Ureter (tissue), 1 donor: ENCODE measurements around the gene VPS4A. TPM values are rescaled to one million over a fixed set of nuclear protein-coding genes. Genes with fewer than 3 reads are reported as not detected.

Experiments
- DNase-seq: peaks from one replicate; pipeline ENCODE4 v3.0.0-alpha.2; 2020; ENCODE audit warnings: low spot score
- total RNA-seq: library from RNA; stranded (reverse); gene quantifications from one replicate; pipeline ENCODE4 v1.2.4, GENCODE V29; 2023
- donor health status: DM: yes; HTN: yes; CAD: no.

Gene VPS4A
- total RNA-seq, 1 donor from 2014 or later, result 30.8 TPM

- DNase-seq, result no peak
Measured at GRCh38 chr16:69307091-69307490, 4.1 kb upstream of the VPS4A start.

- no peak for DNase-seq
Measured at GRCh38 chr16:69307856-69308255, 3.3 kb upstream of the VPS4A start.

DNA sequence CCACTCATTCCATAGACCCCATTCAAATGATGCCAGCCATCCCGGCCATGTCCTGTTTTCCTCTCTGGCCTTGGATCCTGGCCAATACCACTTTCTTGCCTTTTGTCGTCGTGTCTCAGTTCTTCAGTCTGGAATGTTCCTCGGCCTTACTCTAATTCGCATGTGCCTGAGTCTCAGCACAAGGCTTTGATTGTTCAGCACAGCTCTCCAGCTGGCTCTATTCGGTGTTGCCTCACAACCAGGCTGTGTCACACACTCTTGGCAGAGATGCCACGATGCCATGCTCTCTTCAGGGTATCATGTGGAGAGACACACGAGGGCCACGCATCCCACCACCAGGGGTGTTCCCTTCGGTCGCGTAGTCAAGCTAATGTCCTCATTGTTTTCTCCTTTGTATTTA, 1.8 kb upstream of the VPS4A start:
- DNase-seq, result no peak

DNA sequence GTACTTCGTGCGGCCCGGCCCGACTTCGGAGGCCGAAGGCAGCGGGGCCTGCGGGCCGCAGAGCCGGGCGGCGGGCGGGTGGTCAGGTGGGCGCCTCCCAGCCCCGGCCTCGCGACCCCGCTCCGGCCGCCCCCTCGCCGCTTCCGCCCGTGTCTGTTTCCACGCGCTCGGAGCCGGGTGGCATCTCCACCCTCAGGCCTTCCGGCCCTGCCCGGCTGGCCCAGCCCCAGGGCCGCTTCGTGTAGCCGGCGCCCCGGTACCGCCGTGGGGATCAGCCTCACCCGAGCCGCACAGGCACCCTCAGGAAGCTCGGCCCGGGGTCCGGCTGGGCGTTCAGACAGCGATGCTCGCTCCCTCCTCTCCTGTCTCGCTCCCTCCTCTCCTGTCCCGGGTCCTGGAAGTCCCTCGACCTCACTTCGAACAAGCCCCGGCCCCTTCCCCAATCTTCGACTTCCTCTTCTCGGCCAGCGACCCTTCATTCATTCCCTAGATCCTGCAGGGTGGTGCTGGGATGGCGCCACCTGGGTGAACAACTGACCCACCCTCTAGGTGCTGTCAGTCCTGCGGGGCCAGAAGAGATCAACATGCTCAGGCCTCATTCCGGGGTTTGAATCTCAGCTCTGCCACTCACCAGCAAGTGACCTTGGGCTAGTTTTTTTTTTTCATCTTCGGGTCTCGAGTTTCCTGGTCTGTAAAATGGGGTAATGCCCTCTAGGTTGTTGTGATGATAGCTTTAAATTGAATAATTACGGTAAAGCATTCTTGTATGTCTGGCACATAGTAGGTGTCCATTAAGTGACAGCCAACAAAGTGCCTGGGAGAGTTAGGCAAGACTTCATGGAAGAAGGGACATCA, 610 bp downstream of the VPS4A start:
- DNase-seq, result no peak

- no peak for DNase-seq
Measured at GRCh38 chr16:69313469-69313868, 2.3 kb downstream of the VPS4A start.

DNA sequence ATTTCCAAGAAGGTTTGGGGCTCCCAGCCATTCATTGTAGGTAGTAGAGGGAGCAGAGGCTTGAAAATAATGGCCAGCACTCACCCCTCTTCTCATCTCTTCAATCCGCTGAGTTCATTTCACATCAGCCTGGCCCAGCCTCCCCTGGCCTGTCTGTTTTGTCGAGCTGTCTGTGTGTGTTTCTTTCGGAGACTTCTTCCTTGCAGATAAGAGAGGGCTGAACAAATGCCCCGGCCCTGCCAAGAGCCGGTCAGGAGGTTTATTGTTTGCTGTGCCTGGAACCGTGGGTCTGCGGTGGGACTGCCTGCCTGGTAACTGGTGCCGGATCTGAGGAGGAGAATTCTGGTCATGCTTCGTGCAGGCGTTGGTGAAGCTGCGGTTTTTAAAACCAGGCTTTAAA, 3.4 kb downstream of the VPS4A start:
- DNase-seq, result no peak

- DNase-seq, result no peak
Measured at GRCh38 chr16:69315486-69316311, 4.5 kb downstream of the VPS4A start.

DNA sequence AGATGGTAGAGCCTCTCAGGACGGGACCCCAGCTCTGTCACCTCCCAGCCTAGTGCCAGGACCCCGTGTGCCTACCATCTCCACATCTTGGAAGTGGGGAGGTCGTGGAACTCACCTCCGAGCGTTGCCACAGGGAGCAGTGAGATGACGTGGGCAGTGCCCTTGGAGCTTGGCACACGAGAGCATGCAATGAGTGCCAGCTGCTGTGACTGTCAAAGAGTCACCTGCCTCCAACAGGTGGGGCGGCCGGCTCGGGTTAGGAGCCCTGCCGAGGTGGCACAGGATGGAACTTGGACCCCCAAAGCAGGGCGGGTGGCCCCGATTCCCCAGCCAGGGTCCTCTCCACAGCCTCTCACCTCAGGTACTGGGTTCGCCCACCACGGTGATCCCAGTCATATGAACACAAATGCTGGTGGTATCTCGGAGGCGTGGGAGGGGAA, 5.5 kb downstream of the VPS4A start:
- no peak for DNase-seq

DNA sequence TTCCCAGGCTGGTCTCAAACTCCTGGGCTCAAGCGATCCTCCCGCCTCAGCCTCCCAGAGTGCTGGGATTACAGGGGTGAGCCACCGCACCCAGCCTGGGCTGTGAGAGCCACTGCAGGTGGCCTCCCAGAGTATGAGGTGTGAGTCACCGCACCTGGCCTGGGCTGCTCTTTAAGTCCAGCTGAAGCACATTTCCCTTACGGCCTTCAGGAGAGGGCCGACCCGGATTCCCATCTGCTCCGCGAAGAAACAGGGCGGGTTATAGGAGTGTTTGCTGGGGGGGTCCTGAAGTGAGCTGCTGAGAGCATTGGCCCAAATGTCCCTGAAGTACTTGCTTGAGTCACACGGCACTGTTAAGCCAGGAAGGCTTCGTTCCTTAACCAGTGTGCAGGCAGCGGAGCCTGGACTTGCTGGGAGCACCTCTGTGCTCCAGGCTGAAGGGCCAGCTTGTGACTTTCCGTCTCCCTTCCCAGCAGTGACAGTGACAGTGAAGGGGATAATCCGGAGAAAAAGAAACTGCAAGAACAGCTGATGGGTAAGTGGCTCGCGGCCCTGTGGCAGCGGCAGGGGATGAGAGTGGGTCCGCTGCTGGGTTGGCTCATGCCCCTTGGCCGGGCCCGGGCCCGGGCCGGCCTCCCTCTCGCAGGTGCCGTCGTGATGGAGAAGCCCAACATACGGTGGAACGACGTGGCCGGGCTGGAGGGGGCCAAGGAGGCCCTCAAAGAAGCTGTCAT, 7.2 kb downstream of the VPS4A start:
- no peak for DNase-seq

DNA sequence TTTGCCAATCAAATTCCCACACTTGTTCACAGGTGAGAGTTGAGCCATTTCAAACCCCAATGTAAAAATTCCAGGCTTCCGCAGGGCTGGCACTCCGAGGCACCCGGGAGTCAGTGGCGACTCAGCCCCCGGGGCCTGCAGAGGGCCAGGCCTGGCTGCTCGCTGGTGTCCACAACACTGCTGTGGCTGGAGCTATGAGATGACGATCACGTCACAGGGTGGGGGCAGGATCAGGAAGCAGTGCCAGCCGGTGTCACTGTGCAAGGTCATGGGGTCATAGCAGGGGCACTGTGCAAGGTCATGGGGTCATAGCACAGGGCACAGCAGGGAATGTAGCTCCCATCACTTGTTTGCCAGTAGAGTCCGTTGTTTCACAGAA, 7.8 kb downstream of the VPS4A start:
- DNase-seq, result no peak

DNA sequence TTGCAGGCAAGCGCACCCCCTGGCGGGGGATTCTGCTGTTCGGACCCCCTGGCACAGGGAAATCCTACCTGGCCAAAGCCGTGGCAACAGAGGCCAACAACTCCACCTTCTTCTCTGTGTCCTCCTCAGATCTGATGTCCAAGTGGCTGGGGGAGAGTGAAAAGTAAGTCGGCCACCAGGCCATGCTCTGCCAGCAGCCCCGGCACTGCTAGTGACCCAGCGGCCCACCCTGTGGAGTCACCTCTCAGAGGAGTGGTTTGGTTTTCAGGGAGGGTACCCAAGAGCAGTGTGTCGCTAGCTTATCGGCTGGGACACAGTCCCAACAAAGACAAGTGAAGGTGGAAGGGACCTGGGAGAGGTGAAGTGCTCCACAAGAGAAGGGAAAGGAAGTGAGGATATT, 8.2 kb downstream of the VPS4A start:
- no peak for DNase-seq

GRCh38 chr16:69319826-69320739, 8.9 kb downstream of the VPS4A start:
- DNase-seq, result no peak

DNA sequence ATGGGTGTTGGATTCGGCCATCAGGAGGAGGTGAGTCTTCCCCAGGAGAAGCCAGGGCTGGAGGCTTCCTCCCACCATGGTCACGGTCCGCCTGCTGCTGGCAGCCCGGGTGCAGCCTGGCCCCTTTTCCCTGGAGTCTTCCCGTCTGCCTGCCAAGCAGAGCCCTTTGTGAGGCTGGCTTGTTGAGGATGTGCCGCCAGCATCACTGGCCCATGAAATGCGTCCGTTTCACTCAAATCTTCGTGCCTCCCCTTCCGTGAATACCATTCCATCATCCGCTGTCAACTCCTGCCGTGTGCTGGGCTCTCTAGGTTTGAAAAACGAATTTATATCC, 9.6 kb downstream of the VPS4A start:
- no peak for DNase-seq

DNA sequence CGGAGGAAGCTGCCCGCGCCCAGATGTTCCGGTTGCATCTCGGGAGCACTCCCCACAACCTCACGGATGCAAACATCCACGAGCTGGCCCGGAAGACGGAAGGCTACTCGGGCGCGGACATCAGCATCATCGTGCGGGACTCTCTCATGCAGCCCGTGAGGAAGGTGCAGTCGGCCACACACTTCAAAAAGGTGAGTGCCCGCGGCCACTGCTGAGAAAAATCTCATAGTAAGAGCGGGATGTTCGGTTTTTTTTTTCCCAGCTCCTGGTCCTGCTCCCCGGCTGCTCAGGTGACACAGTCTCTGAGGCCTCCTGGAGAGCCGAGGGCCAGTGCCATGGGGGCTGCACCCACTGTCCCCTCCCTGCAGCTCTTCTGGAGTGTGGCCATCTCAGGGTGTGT, 9.9 kb downstream of the VPS4A start:
- DNase-seq, result no peak

GRCh38 chr16:69322343-69322742, 11.2 kb downstream of the VPS4A start:
- no peak for DNase-seq

- DNase-seq, result no peak
Measured at GRCh38 chr16:69323415-69323814, 12.3 kb downstream of the VPS4A start.

DNA sequence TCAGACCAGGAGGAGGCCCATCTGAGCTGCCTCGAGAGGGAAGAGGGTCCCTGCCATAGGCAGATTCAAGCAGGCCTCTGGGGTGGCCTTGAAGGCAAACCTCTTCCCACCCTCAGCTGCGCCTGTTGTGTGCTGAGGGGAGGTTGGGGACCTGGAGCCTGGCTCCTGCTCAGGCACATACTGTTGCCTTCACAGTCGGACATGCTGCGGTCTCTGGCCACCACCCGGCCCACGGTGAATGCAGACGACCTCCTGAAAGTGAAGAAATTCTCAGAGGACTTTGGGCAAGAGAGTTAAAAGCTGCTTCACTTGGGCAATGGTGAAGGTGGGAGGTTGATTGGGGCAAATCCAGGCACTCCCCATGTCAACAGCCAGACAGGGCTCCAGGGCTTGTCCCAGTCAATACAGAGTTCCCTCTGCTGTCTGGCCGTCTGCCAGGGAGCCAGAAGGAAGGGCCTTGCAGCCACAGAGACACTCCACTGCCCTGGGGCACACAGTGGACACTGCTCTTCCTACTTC, 12.9 kb downstream of the VPS4A start:
- no peak for DNase-seq

GRCh38 chr16:69324585-69325253, 13.6 kb downstream of the VPS4A start:
- no peak for DNase-seq

- no peak for DNase-seq
Measured at GRCh38 chr16:69325784-69326171, 14.6 kb downstream of the VPS4A start.

GRCh38 chr16:69326172-69326873, 15.2 kb downstream of the VPS4A start:
- no peak for DNase-seq
